ENCODE measurements around the gene LRRC1. TPM values are rescaled to one million over a fixed set of nuclear protein-coding genes. Genes with fewer than 3 reads are reported as not detected.

Gene LRRC1
- total and polyA plus RNA-seq, 2 experiments from 2014 or later: 11.3 to 16.6 TPM

DNA sequence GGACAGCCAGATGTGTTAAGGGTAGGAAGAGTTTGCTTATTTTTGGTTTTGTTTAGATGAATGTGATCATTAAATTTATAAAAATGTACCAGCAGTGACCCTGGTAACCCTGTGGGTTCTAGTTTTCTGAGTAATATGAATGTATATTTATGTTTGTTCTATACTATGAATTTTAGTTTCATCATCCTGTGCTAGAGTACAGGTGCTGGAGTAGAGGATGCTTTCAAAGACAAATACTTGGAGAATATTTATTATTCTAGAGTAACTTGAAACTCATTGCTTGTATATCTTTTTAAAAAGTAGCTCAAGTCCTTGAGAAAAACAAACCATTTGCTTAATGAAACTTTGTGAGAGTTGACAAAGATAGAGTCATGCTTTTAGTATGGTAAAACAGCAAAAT is 7.8 kb downstream of the LRRC1 start:
- Histone ChIP-seq H3F3A (replicated peaks; ENCODE audit: low read depth) (no peaks in the 10 kb centered on the region), H3K36me3 (ENCODE audit: insufficient read depth) (no peaks in the 10 kb centered on the region), H3K27ac (ENCODE audit: low read depth) (no peak overlapping the region), H2AFZ (no peak overlapping the region), H3K4me2 (no peak overlapping the region), H3K79me2 (replicated peaks; ENCODE audit: insufficient read depth) (peaks cover 85% of the 10 kb centered on the region), H3K4me1 (ENCODE audit: insufficient read depth) (peaks cover 13% of the 10 kb centered on the region), H4K20me1 (replicated peaks; ENCODE audit: insufficient read depth) (peaks cover 34% of the 10 kb centered on the region), H3K9me2 (ENCODE audit: insufficient read depth) (no peaks in the 10 kb centered on the region), H3K4me3 (no peak overlapping the region), H3K27me3 (ENCODE audit: insufficient read depth) (0 out of 2 replicates have a peak, but pooled peaks cover under 1% of the 10 kb centered on the region)
- Mint-ChIP-seq H3K4me1 (peaks cover 43% of the 10 kb centered on the region), H3K27me3 (ENCODE audit: insufficient read depth, low read depth, poor library complexity) (peaks cover 3% of the 10 kb centered on the region), H3K4me3 (no peak overlapping the region), H3K9me3 (no peaks in the 10 kb centered on the region), H3K36me3 (ENCODE audit: low read depth) (no peaks in the 10 kb centered on the region), H3K27ac (no peak overlapping the region)
- TF ChIP-seq NANOG (IDR thresholded peaks at IDR 0.05; ENCODE audit: borderline replicate concordance): no peak
- TF ChIP-seq, protein P1, sequence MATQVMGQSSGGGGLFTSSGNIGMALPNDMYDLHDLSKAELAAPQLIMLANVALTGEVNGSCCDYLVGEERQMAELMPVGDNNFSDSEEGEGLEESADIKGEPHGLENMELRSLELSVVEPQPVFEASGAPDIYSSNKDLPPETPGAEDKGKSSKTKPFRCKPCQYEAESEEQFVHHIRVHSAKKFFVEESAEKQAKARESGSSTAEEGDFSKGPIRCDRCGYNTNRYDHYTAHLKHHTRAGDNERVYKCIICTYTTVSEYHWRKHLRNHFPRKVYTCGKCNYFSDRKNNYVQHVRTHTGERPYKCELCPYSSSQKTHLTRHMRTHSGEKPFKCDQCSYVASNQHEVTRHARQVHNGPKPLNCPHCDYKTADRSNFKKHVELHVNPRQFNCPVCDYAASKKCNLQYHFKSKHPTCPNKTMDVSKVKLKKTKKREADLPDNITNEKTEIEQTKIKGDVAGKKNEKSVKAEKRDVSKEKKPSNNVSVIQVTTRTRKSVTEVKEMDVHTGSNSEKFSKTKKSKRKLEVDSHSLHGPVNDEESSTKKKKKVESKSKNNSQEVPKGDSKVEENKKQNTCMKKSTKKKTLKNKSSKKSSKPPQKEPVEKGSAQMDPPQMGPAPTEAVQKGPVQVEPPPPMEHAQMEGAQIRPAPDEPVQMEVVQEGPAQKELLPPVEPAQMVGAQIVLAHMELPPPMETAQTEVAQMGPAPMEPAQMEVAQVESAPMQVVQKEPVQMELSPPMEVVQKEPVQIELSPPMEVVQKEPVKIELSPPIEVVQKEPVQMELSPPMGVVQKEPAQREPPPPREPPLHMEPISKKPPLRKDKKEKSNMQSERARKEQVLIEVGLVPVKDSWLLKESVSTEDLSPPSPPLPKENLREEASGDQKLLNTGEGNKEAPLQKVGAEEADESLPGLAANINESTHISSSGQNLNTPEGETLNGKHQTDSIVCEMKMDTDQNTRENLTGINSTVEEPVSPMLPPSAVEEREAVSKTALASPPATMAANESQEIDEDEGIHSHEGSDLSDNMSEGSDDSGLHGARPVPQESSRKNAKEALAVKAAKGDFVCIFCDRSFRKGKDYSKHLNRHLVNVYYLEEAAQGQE (IDR thresholded peaks at IDR 0.05; ENCODE audit: unreplicated experiment): no peak
- TF ChIP-seq EZH2 (IDR thresholded peaks at IDR 0.05; ENCODE audit: low read depth, unreplicated experiment): no peak
- no peak for TF ChIP-seq JUNB (IDR thresholded peaks at IDR 0.05; ENCODE audit: unreplicated experiment)
- TF ChIP-seq, protein P2, sequence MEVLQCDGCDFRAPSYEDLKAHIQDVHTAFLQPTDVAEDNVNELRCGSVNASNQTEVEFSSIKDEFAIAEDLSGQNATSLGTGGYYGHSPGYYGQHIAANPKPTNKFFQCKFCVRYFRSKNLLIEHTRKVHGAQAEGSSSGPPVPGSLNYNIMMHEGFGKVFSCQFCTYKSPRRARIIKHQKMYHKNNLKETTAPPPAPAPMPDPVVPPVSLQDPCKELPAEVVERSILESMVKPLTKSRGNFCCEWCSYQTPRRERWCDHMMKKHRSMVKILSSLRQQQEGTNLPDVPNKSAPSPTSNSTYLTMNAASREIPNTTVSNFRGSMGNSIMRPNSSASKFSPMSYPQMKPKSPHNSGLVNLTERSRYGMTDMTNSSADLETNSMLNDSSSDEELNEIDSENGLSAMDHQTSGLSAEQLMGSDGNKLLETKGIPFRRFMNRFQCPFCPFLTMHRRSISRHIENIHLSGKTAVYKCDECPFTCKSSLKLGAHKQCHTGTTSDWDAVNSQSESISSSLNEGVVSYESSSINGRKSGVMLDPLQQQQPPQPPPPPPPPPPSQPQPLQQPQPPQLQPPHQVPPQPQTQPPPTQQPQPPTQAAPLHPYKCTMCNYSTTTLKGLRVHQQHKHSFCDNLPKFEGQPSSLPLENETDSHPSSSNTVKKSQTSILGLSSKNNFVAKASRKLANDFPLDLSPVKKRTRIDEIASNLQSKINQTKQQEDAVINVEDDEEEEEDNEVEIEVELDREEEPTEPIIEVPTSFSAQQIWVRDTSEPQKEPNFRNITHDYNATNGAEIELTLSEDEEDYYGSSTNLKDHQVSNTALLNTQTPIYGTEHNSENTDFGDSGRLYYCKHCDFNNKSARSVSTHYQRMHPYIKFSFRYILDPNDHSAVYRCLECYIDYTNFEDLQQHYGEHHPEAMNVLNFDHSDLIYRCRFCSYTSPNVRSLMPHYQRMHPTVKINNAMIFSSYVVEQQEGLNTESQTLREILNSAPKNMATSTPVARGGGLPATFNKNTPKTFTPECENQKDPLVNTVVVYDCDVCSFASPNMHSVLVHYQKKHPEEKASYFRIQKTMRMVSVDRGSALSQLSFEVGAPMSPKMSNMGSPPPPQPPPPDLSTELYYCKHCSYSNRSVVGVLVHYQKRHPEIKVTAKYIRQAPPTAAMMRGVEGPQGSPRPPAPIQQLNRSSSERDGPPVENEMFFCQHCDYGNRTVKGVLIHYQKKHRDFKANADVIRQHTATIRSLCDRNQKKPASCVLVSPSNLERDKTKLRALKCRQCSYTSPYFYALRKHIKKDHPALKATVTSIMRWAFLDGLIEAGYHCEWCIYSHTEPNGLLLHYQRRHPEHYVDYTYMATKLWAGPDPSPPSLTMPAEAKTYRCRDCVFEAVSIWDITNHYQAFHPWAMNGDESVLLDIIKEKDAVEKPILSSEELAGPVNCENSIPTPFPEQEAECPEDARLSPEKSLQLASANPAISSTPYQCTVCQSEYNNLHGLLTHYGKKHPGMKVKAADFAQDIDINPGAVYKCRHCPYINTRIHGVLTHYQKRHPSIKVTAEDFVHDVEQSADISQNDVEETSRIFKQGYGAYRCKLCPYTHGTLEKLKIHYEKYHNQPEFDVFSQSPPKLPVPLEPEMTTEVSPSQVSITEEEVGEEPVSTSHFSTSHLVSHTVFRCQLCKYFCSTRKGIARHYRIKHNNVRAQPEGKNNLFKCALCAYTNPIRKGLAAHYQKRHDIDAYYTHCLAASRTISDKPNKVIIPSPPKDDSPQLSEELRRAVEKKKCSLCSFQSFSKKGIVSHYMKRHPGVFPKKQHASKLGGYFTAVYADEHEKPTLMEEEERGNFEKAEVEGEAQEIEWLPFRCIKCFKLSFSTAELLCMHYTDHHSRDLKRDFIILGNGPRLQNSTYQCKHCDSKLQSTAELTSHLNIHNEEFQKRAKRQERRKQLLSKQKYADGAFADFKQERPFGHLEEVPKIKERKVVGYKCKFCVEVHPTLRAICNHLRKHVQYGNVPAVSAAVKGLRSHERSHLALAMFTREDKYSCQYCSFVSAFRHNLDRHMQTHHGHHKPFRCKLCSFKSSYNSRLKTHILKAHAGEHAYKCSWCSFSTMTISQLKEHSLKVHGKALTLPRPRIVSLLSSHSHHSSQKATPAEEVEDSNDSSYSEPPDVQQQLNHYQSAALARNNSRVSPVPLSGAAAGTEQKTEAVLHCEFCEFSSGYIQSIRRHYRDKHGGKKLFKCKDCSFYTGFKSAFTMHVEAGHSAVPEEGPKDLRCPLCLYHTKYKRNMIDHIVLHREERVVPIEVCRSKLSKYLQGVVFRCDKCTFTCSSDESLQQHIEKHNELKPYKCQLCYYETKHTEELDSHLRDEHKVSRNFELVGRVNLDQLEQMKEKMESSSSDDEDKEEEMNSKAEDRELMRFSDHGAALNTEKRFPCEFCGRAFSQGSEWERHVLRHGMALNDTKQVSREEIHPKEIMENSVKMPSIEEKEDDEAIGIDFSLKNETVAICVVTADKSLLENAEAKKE (CRISPR knock-in tag; IDR thresholded peaks at IDR 0.05): no peak
- TF ChIP-seq STAT1 (IDR thresholded peaks at IDR 0.05; ENCODE audit: unreplicated experiment): no peak
- TF ChIP-seq EZH2phosphoT487 (IDR thresholded peaks at IDR 0.05; ENCODE audit: unreplicated experiment): no peak
- no peak for TF ChIP-seq POLR2AphosphoS5 (IDR thresholded peaks at IDR 0.05; ENCODE audit: low read depth)
- no peak for ATAC-seq
- DNase-seq (ENCODE audit: low spot score): no peak
